ENCODE results near the gene ATF4. TPM values are rescaled to one million over a fixed set of nuclear protein-coding genes. Genes with fewer than 3 reads are reported as not detected.
A peak's percentile ranks its signal among the peaks of the same experiment; 100 is the strongest.

ATF4 gene
- total RNA-seq, 1 experiment from 2014 or later = 608 TPM

DNA sequence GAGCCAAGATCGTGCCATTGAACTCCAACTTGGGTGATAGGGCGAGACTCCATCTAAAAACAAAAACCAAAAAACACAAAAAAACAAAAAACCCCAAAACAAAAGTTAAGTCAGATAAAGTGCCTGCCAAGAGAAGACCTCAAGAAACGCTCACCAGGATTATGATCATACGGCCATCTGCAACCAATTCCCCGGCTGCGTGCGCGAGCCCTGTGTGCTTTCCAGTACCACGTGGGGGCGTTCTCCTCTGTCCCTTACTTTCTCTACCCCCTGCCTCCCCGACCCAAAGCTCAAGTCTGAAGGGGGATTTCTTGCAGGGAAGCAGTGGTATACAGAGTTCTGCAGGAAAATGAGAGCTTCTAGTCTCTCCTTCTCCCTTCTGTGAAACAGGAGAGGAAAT, 22.7 kb downstream of the ATF4 start:
- H3K27ac ChIP-seq (ENCODE audit: low read depth, low read length) = no peak overlapping the region
- ChIA-PET CTCF (interaction anchor here (0.7 to 3.0 kb wide), 6 partner anchors 9 to 496 kb away, joined by 3 to 19 read pairs (median 4); no protein-coding TSS in a partner anchor), POLR2A (interaction anchor here (0.8 kb wide), 1 partner anchor 501 kb away, joined by 4 read pairs; no protein-coding TSS in a partner anchor), RAD21 (ENCODE audit: low non-redundant PET in 1 of 2, low total read pairs in 2 of 2, uncharacterized antibody in 2 of 2, unreplicated experiment in 2 of 2) (interaction anchor here (1.3 kb wide), 2 partner anchors 481 to 482 kb away, joined by 4 to 5 read pairs; no protein-coding TSS in a partner anchor)
- H3K9me3 ChIP-seq (ENCODE audit: control insufficient read depth in 1 of 2, insufficient read depth in 1 of 2, low read depth in 1 of 2, low read length in 2 of 2) = no peaks in the 10 kb centered on the region
- peaks cover 14% of the 10 kb centered on the region; the same call in 1 of the 2 replicates for H3K27me3 ChIP-seq (ENCODE audit: insufficient read depth, low read length)
- TF ChIP-seq JUND (IDR thresholded peaks at IDR 0.05) = no peak
- TF ChIP-seq, protein P1, sequence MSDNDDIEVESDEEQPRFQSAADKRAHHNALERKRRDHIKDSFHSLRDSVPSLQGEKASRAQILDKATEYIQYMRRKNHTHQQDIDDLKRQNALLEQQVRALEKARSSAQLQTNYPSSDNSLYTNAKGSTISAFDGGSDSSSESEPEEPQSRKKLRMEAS (IDR thresholded peaks at IDR 0.05) = no peak
- peak; percentile 37 for TF ChIP-seq YY1 (IDR thresholded peaks at IDR 0.05; ENCODE audit: extremely low read depth, insufficient replicate concordance, low read depth, low read length)
- TF ChIP-seq, protein P2, sequence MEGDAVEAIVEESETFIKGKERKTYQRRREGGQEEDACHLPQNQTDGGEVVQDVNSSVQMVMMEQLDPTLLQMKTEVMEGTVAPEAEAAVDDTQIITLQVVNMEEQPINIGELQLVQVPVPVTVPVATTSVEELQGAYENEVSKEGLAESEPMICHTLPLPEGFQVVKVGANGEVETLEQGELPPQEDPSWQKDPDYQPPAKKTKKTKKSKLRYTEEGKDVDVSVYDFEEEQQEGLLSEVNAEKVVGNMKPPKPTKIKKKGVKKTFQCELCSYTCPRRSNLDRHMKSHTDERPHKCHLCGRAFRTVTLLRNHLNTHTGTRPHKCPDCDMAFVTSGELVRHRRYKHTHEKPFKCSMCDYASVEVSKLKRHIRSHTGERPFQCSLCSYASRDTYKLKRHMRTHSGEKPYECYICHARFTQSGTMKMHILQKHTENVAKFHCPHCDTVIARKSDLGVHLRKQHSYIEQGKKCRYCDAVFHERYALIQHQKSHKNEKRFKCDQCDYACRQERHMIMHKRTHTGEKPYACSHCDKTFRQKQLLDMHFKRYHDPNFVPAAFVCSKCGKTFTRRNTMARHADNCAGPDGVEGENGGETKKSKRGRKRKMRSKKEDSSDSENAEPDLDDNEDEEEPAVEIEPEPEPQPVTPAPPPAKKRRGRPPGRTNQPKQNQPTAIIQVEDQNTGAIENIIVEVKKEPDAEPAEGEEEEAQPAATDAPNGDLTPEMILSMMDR (IDR thresholded peaks at IDR 0.05 in 2 of 3, conservative IDR thresholded peaks at IDR 0.05 in 1 of 3; ENCODE audit: borderline replicate concordance in 1 of 3, insufficient read depth in 1 of 3, low read depth in 2 of 3, low read length in 2 of 3) = peak; percentile 70 to 74 (median 73); a peak in 5 of 6 replicates
- peak; percentile 79 for TF ChIP-seq RAD21 (IDR thresholded peaks at IDR 0.05; ENCODE audit: low read depth)
- H3K79me2 ChIP-seq (ENCODE audit: insufficient read depth, low read length) = no peaks in the 10 kb centered on the region
- intact Hi-C loops (cut with micrococcal nuclease) = loop anchor here (2.0 kb wide), 1 partner anchor 482 kb away; no protein-coding TSS in a partner anchor
- no peak overlapping the region for H3K4me3 ChIP-seq (replicated peaks in 1 of 2; ENCODE audit: low read depth in 1 of 2, low read length in 2 of 2)
- no peak overlapping the region for H3K4me2 ChIP-seq (ENCODE audit: low read length)
- BruUV-seq (replicated peaks) = no TSS peak
- ATAC-seq (peak; percentile 89), DNase-seq (ENCODE audit: low read depth, low spot score) (no peak)
- H4K20me1 ChIP-seq (ENCODE audit: insufficient read depth) = no peaks in the 10 kb centered on the region
- H3K4me1 ChIP-seq (ENCODE audit: control insufficient read depth in 1 of 2, insufficient read depth in 2 of 2, low read length in 2 of 2) = peaks cover 3 to 8% of the 10 kb centered on the region in 2 experiments; a peak in 2 of 4 replicates
- H3K9me2 ChIP-seq (ENCODE audit: insufficient read depth) = no peaks in the 10 kb centered on the region
- no peak overlapping the region for H2AFZ ChIP-seq (ENCODE audit: low read depth, low read length, poor library complexity, severe bottlenecking)
- H3K9ac ChIP-seq (ENCODE audit: low read length) = no peak overlapping the region
- no peaks in the 10 kb centered on the region for H3K36me3 ChIP-seq (ENCODE audit: control insufficient read depth in 1 of 2, insufficient read depth in 2 of 2, low read length in 2 of 2)
